GM19438 (cell line): ENCODE measurements around the gene MARCKS.
"Not testable (repeated sequence)": the region's sequence is repeated elsewhere in the genome, so short reads cannot be mapped to it uniquely, and the experiment has no call there.

Experiments
- ATAC-seq: cut with Tn5 transposase; IDR thresholded peaks from one replicate; pipeline ENCODE4 v1.9.1; 2021; ENCODE audit warnings: low read depth; ENCODE audit not compliant: unreplicated experiment

MARCKS gene

GRCh38 chr6:113881478-113881980 is 24.4 kb downstream of the MARCKS start:
- no peak for ATAC-seq

GRCh38 chr6:113882336-113883022 is 25.3 kb downstream of the MARCKS start:
- ATAC-seq = no peak

- no peak for ATAC-seq
These were observed 26.9 kb downstream of the MARCKS start for GRCh38 chr6:113884011-113884410.

GRCh38 chr6:113886512-113886911 is 29.4 kb downstream of the MARCKS start:
- no peak for ATAC-seq

GRCh38 chr6:113888493-113888892 is 31.3 kb downstream of the MARCKS start:
- ATAC-seq = no peak

- no peak for ATAC-seq
These were observed 31.9 kb downstream of the MARCKS start for GRCh38 chr6:113888956-113889630.

GRCh38 chr6:113893451-113893850 is 36.3 kb downstream of the MARCKS start:
- no peak for ATAC-seq

GRCh38 chr6:113893866-113894265 is 36.7 kb downstream of the MARCKS start:
- ATAC-seq = no peak

GRCh38 chr6:113894712-113895674 is 37.8 kb downstream of the MARCKS start:
- no peak for ATAC-seq

GRCh38 chr6:113901482-113901881 is 44.3 kb downstream of the MARCKS start:
- ATAC-seq = no peak

- ATAC-seq = no peak
These were observed 46.7 kb downstream of the MARCKS start for GRCh38 chr6:113903666-113904330.

GRCh38 chr6:113907102-113907815 is 50.1 kb downstream of the MARCKS start:
- no peak for ATAC-seq

- ATAC-seq = no peak
These were observed 51.7 kb downstream of the MARCKS start for GRCh38 chr6:113908801-113909200.

GRCh38 chr6:113909224-113909856 is 52.2 kb downstream of the MARCKS start:
- no peak for ATAC-seq

- ATAC-seq = not testable (repeated sequence)
These were observed 53.1 kb downstream of the MARCKS start for GRCh38 chr6:113910285-113910684.
